Measurements from ENCODE around the gene LTB4R2. TPM values are rescaled to one million over a fixed set of nuclear protein-coding genes. Genes with fewer than 3 reads are reported as not detected.

LTB4R2 gene
- total RNA-seq, 2 experiments from 2014 or later, result 15.7 to 37.6 TPM

- ChIA-PET CTCF (ENCODE audit: unreplicated experiment) (interaction anchor here (1.2 to 3.6 kb wide), 4 partner anchors 22 to 91 kb away, joined by 3 to 16 read pairs (median 4); no protein-coding TSS in a partner anchor), POLR2A (interaction anchor here (0.9 to 2.6 kb wide), 5 partner anchors 22 to 94 kb away, joined by 3 to 6 read pairs (median 4); no protein-coding TSS in a partner anchor)
- no peaks in the 10 kb centered on the region for H3K79me2 ChIP-seq (ENCODE audit: insufficient read depth, low read depth, low read length)
- intact Hi-C loops (cut with micrococcal nuclease; ENCODE audit: unreplicated experiment), result no loop called here
- no peaks in the 10 kb centered on the region for H3K9me2 ChIP-seq (ENCODE audit: insufficient read depth, low read length)
- no peak overlapping the region for H2AFZ ChIP-seq (ENCODE audit: low read length)
- no peak for TF ChIP-seq EZH2phosphoT487 (IDR thresholded peaks at IDR 0.05; ENCODE audit: borderline replicate concordance, low read depth, low read length)
- no peak overlapping the region for H3K27ac ChIP-seq (ENCODE audit: low read depth, low read length, poor library complexity, severe bottlenecking)
- no peaks in the 10 kb centered on the region for H4K20me1 ChIP-seq (ENCODE audit: insufficient read depth, low read length)
- H3K4me2 ChIP-seq (ENCODE audit: low read length), result no peak overlapping the region
- no peaks in the 10 kb centered on the region for H3K9me3 ChIP-seq (ENCODE audit: low read length)
- peaks cover 14% of the 10 kb centered on the region for H3K4me1 ChIP-seq (ENCODE audit: insufficient read depth, low read length, poor library complexity, severe bottlenecking)
- no peaks in the 10 kb centered on the region for H3K36me3 ChIP-seq (ENCODE audit: insufficient read depth, low read length)
- H3K4me3 ChIP-seq (ENCODE audit: low read depth, low read length, poor library complexity, severe bottlenecking), result no peak overlapping the region
- BruUV-seq (replicated peaks), result no TSS peak
- no peak for DNase-seq (ENCODE audit: low spot score)
Observed at GRCh38 chr14:24340606-24341005, 30.7 kb downstream of the LTB4R2 start.

DNA sequence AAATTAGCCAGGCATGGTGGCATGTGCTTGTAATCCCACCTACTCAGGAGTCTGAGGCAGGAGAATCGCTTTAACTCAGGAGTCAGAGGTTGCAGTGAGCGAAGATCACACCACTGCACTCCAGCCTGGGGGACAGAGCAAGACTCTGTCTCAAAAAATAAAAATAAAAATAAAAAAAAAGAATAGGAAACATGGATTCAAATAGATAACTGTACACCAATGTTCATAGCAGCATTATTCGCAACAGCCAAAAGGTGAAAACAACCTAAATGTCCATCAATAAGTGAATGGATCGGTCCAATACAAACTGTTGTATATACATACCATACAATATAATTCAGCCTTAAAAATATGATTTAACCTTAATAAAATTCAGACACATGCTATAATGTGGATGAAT, 32.9 kb downstream of the LTB4R2 start:
- ChIA-PET POLR2A (interaction anchor here (0.6 kb wide), 1 partner anchor 235 kb away, joined by 3 read pairs; no protein-coding TSS in a partner anchor), CTCF (ENCODE audit: unreplicated experiment) (no interaction called here)
- no peak for TF ChIP-seq CTCF (conservative IDR thresholded peaks at IDR 0.05; ENCODE audit: low read length)
- no peak for TF ChIP-seq EZH2phosphoT487 (IDR thresholded peaks at IDR 0.05; ENCODE audit: borderline replicate concordance, low read depth, low read length)
- Histone ChIP-seq H3K4me1 (ENCODE audit: insufficient read depth, low read length, poor library complexity, severe bottlenecking) (peaks cover 14% of the 10 kb centered on the region), H3K79me2 (ENCODE audit: insufficient read depth, low read depth, low read length) (no peaks in the 10 kb centered on the region), H4K20me1 (ENCODE audit: insufficient read depth, low read length) (no peaks in the 10 kb centered on the region), H3K36me3 (ENCODE audit: insufficient read depth, low read length) (no peaks in the 10 kb centered on the region), H3K9me2 (ENCODE audit: insufficient read depth, low read length) (no peaks in the 10 kb centered on the region), H3K4me2 (ENCODE audit: low read length) (no peak overlapping the region), H3K27ac (ENCODE audit: low read depth, low read length, poor library complexity, severe bottlenecking) (no peak overlapping the region), H2AFZ (ENCODE audit: low read length) (no peak overlapping the region), H3K9me3 (ENCODE audit: low read length) (no peaks in the 10 kb centered on the region), H3K4me3 (ENCODE audit: low read depth, low read length, poor library complexity, severe bottlenecking) (no peak overlapping the region)
- no peak for DNase-seq (ENCODE audit: low spot score)
- intact Hi-C loops (cut with micrococcal nuclease; ENCODE audit: unreplicated experiment), result no loop called here
- no TSS peak for BruUV-seq (replicated peaks)

DNA sequence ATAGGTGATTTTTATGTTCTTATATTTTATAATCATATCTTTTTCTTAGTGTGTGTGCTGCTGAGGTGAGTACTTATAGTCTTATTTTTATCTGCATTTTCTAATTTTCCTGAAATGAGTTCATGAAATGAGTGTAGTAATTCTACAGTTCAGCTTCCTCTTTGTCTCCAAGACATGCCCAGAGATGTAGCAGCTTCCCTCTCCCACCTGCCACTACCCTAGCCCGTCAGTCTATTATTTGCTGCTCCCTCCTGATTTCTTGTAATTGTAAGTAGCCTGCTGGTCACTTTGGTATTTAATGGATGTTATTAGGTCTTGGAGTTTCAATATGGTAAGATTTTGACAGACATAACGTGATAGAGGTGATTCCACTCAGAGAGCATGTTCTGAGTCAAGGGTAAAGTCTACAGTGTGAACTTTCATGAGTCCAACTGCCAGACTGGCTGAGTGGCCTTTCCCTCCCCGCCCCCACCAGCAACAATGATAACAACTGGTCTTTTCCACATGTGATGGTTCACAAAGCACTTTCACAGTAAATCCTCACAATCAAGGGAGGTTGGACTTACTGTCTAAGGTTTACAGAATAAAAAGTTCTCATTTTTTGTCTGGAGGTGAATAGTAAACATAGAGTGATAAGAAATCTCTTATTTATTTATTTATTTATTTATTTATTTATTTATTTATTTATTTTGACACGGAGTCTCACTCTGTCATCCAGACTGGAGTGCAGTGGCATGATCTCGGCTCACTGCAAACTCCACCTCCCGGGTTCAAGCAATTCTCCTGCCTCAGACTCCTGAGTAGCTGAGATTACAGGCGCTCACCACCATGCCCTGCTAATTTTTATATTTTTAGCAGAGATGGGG, 34.1 kb downstream of the LTB4R2 start:
- no peaks in the 10 kb centered on the region for H4K20me1 ChIP-seq (ENCODE audit: insufficient read depth, low read length)
- no peaks in the 10 kb centered on the region for H3K9me3 ChIP-seq (ENCODE audit: low read length)
- H3K27ac ChIP-seq (ENCODE audit: low read depth, low read length, poor library complexity, severe bottlenecking), result no peak overlapping the region
- no peaks in the 10 kb centered on the region for H3K9me2 ChIP-seq (ENCODE audit: insufficient read depth, low read length)
- H3K36me3 ChIP-seq (ENCODE audit: insufficient read depth, low read length), result no peaks in the 10 kb centered on the region
- no TSS peak for BruUV-seq (replicated peaks)
- peaks cover 13% of the 10 kb centered on the region for H3K4me1 ChIP-seq (ENCODE audit: insufficient read depth, low read length, poor library complexity, severe bottlenecking)
- ChIA-PET CTCF (ENCODE audit: unreplicated experiment) (interaction anchor here (0.6 kb wide), 1 partner anchor 87 kb away, joined by 3 read pairs; no protein-coding TSS in a partner anchor), POLR2A (interaction anchor here (0.6 kb wide), 1 partner anchor 17 kb away, joined by 5 read pairs; no protein-coding TSS in a partner anchor)
- TF ChIP-seq EZH2phosphoT487 (IDR thresholded peaks at IDR 0.05; ENCODE audit: borderline replicate concordance, low read depth, low read length), result no peak
- TF ChIP-seq CTCF (conservative IDR thresholded peaks at IDR 0.05; ENCODE audit: low read length), result no peak
- H3K4me2 ChIP-seq (ENCODE audit: low read length), result no peak overlapping the region
- intact Hi-C loops (cut with micrococcal nuclease; ENCODE audit: unreplicated experiment), result no loop called here
- H3K4me3 ChIP-seq (ENCODE audit: low read depth, low read length, poor library complexity, severe bottlenecking), result no peak overlapping the region
- no peaks in the 10 kb centered on the region for H3K79me2 ChIP-seq (ENCODE audit: insufficient read depth, low read depth, low read length)
- H2AFZ ChIP-seq (ENCODE audit: low read length), result no peak overlapping the region
- no peak for DNase-seq (ENCODE audit: low spot score)

Measured in OCI-LY7 (cell line).